Thoracic aorta (tissue), 2 donors: ENCODE results near the gene SEMA3B. TPM values are rescaled to one million over a fixed set of nuclear protein-coding genes. Genes with fewer than 3 reads are reported as not detected.
"Not testable (repeated sequence)": the region's sequence is repeated elsewhere in the genome, so short reads cannot be mapped to it uniquely, and the experiment has no call there.

Experiments
- ATAC-seq: fragments of 150-250 bp; one replicate; pipeline ENCODE4 v1.8.0; 2017; ENCODE audit warnings: low read depth; ENCODE audit not compliant: insufficient number of reproducible peaks, low FRiP score
- DNase-seq: peaks from one replicate; pipeline ENCODE4 v3.0.0-alpha.2; 2020; ENCODE audit warnings: low spot score
- H3K27ac ChIP-seq, 2 donors: fragments of 200-600 bp; sonication (generic); 1 replicate in 1 of 2; 2 replicates in 1 of 2; pipeline ENCODE4 v1.5.1; 2016; ENCODE audit warnings: mild to moderate bottlenecking in 2 of 2, moderate library complexity in 2 of 2
- H3K27me3 ChIP-seq: fragments of 200-600 bp; sonication (generic); replicated peaks from 2 replicates; pipeline ENCODE4 v1.6.0; 2016; ENCODE audit warnings: mild to moderate bottlenecking; ENCODE audit not compliant: insufficient read depth
- H3K36me3 ChIP-seq: fragments of 200-600 bp; sonication (generic); one replicate; pipeline ENCODE4 v1.5.1; 2016
- H3K4me1 ChIP-seq, 2 donors: fragments of 200-600 bp; sonication (generic); 1 replicate in 1 of 2; 2 replicates in 1 of 2; pipeline versions ENCODE4 v1.5.1 to v1.6.0; 2016; ENCODE audit warnings: low read depth in 2 of 2, mild to moderate bottlenecking in 1 of 2; ENCODE audit not compliant: control insufficient read depth in 1 of 2
- H3K4me3 ChIP-seq: fragments of 200-600 bp; sonication (generic); 2 replicates; pipeline ENCODE4 v1.5.1; 2016; ENCODE audit warnings: mild to moderate bottlenecking
- H3K9me3 ChIP-seq: fragments of 200-600 bp; sonication (generic); 2 replicates; pipeline ENCODE4 v1.5.1; 2016
- CTCF ChIP-seq: fragments of 200-600 bp; sonication (generic); IDR thresholded peaks from one replicate; pipeline ENCODE4 v1.5.1; 2019; ENCODE audit warnings: antibody characterized with exemption
- total RNA-seq, 2 donors: library from RNA; depleted of rRNA; stranded (reverse); fragments of >200 nt; gene quantifications; one replicate each; pipeline versions ENCODE4 v1.1.0 to v1.2.3, GENCODE V29; 2016

SEMA3B gene
- total RNA-seq, 2 donors from 2014 or later = 53.6 to 57.2 TPM

DNA sequence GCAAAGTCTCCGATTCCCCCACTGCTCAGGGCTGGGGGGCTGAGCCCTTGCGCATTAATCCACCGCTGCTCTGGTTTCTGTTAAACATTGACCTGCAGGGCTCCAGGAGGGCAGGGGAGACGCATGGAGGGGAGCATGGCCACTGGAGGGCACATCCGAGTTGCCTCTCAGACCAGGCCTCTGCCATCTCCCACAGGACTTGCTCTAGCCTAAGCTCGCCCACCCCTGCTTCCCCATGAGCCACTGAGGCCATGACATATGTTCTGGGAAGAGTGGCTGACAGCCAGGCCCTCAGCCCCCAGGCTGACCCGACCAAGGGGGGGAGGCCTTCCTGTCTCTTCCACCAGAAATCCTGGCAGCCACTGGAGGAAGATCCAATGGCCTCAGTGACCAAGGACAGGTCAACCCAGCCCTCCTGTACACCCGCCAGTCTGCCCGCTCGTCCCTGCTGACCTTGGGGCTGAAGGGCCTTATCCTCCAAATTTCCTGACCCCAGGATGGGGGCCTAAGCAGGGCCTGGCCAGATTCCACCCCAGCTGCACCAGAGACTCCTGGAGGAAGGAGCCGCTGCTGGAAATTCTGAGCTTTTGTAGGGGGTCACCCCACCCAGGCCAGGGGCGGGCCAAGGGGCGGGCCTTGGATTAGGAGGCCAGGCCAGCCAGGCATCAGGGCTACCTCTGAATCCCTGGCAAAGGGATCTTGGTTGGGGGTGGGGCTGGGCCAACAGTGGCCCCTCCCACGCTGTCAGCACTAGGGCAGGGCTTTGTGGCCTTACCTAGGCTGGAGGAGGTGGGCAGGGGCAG is 34.3 kb downstream of the SEMA3B start, which contains the start of gene HYAL1:
Gene HYAL1, minus strand, starts transcription at position 562 of the 803 bp plus-strand sequence. CDS start 618 bp downstream, outside the sequence.
- Histone ChIP-seq H3K36me3 (no peaks in the 10 kb centered on the region), H3K27me3 (no peaks in the 10 kb centered on the region), H3K4me3 (no peak within 1 kb of the TSS), H3K4me1 (peaks cover 14 to 18% of the 10 kb centered on the region in 2 donors), H3K9me3 (no peaks in the 10 kb centered on the region), H3K27ac (no peak within 1 kb of the TSS)
- no peak for ATAC-seq
- DNase-seq = no peak
- no peak for TF ChIP-seq CTCF

DNA sequence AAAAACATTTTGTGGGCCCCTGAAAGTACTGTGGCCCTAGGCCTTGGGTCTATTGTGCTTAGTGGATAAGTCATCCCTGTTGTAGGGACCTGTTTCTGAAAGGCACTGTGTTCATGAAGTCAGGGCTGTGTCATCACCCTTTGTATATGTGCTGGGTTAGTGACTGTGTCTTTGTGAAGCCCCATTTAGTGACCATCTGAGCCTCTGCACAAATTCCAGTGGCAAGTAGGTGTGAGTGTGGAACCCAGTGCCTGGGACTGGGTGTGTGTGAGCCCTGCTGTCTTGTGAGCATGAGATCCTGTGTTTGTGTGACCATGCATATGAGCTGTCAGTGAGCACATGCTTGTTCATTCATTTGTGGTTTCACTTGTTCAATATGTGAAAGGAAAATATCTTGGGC is 35.7 kb downstream of the SEMA3B start:
- ATAC-seq (no peak), DNase-seq (no peak)
- no peaks in the 10 kb centered on the region for H3K9me3 ChIP-seq

GRCh38 chr3:50312041-50312440 is 43.1 kb downstream of the SEMA3B start:
- DNase-seq, ATAC-seq, H3K36me3 ChIP-seq, H3K27me3 ChIP-seq, H3K9me3 ChIP-seq, H3K4me3 ChIP-seq, H3K27ac ChIP-seq, H3K4me1 ChIP-seq: not testable (repeated sequence)

More for the DNA sequence above, 35.7 kb downstream of the SEMA3B start:
- Histone ChIP-seq H3K36me3 (no peaks in the 10 kb centered on the region), H3K4me3 (no peak overlapping the region), H3K4me1 (peaks cover 7 to 11% of the 10 kb centered on the region in 2 donors), H3K27me3 (no peaks in the 10 kb centered on the region), H3K27ac (no peak overlapping the region)
- no peak for TF ChIP-seq CTCF

- TF ChIP-seq CTCF = no peak
- Histone ChIP-seq H3K27ac (no peak overlapping the region), H3K27me3 (no peaks in the 10 kb centered on the region), H3K36me3 (peaks cover 4% of the 10 kb centered on the region), H3K4me3 (no peak overlapping the region), H3K4me1 (peaks cover 7 to 17% of the 10 kb centered on the region in 2 donors), H3K9me3 (no peaks in the 10 kb centered on the region)
- DNase-seq (no peak), ATAC-seq (no peak)
Measured at GRCh38 chr3:50314342-50314741, 45.4 kb downstream of the SEMA3B start.

GRCh38 chr3:50314816-50315215 is 45.9 kb downstream of the SEMA3B start:
- no peak for TF ChIP-seq CTCF
- no peak overlapping the region for H3K4me3 ChIP-seq
- H3K27ac ChIP-seq = no peak overlapping the region
- no peaks in the 10 kb centered on the region for H3K9me3 ChIP-seq
- DNase-seq = no peak
- peaks cover 11 to 21% of the 10 kb centered on the region in 2 donors for H3K4me1 ChIP-seq
- no peaks in the 10 kb centered on the region for H3K27me3 ChIP-seq
- no peak for ATAC-seq
- H3K36me3 ChIP-seq = peaks cover 4% of the 10 kb centered on the region
